ENCODE results near the gene LDLRAD4. TPM values are rescaled to one million over a fixed set of nuclear protein-coding genes. Genes with fewer than 3 reads are reported as not detected.

The LDLRAD4 gene
- total and polyA plus RNA-seq, 9 of the 15 experiments (the other 6 are each of a cell fraction or from before 2014, with no cell fraction given): 0.01 TPM; not detected in 8

GRCh38 chr18:13291299-13291698, 72.7 kb downstream of the LDLRAD4 start:
- no peak overlapping the region for H3K4me3 ChIP-seq
- H3K27me3 ChIP-seq (ENCODE audit: control insufficient read depth in 2 of 2, insufficient read depth in 2 of 2, low read length in 2 of 2): peaks cover 21 to 50% of the 10 kb centered on the region in 2 experiments; a peak in 4 of 5 replicates
- 2% methylated on average over 8 of the region's 8 CpGs for whole genome bisulfite sequencing (ENCODE audit: insufficient coverage, low coverage, missing lambda C conversion rate)
- H2AFZ ChIP-seq (ENCODE audit: low read depth, low read length): no peak overlapping the region
- H3K27ac ChIP-seq (ENCODE audit: extremely low read depth, low read depth, low read length): no peak overlapping the region
- in situ Hi-C loops (cut with MboI) (no loop called here), intact Hi-C loops (cut with micrococcal nuclease) (no loop called here)
- POLR2A ChIA-PET: no interaction called here
- H3K9me3 ChIP-seq (replicated peaks; ENCODE audit: control insufficient read depth, insufficient read depth, low read depth, low read length): no peaks in the 10 kb centered on the region
- CTCF ChIA-PET (ENCODE audit: low intra/inter-chr PET ratio): no interaction called here
- no peak for DNase-seq (ENCODE audit: extremely low read depth in 1 of 4, low spot score in 3 of 4)
- no peaks in the 10 kb centered on the region for H3K79me2 ChIP-seq (ENCODE audit: control insufficient read depth, insufficient read depth, low read length)
- no peak for ATAC-seq
- H3K9me1 ChIP-seq (ENCODE audit: control insufficient read depth, insufficient read depth, low read length): no peaks in the 10 kb centered on the region
- TF ChIP-seq KLF16 (IDR thresholded peaks at IDR 0.05): no peak
- TF ChIP-seq RCOR1 (IDR thresholded peaks at IDR 0.05; ENCODE audit: borderline replicate concordance in 1 of 2, low read depth in 2 of 2, low read length in 2 of 2): no peak
- TF ChIP-seq, protein P1, sequence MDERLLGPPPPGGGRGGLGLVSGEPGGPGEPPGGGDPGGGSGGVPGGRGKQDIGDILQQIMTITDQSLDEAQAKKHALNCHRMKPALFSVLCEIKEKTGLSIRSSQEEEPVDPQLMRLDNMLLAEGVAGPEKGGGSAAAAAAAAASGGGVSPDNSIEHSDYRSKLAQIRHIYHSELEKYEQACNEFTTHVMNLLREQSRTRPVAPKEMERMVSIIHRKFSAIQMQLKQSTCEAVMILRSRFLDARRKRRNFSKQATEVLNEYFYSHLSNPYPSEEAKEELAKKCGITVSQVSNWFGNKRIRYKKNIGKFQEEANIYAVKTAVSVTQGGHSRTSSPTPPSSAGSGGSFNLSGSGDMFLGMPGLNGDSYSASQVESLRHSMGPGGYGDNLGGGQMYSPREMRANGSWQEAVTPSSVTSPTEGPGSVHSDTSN (CRISPR knock-in tag; IDR thresholded peaks at IDR 0.05; ENCODE audit: low read depth): no peak
- TF ChIP-seq, protein P1 (tag; conservative IDR thresholded peaks at IDR 0.05; ENCODE audit: low read depth): no peak
- TF ChIP-seq ZNF436 (CRISPR knock-in tag; IDR thresholded peaks at IDR 0.05): no peak
- no peak for TF ChIP-seq CGGBP1 (CRISPR knock-in tag; IDR thresholded peaks at IDR 0.05)
- no peak for TF ChIP-seq RBM15 (IDR thresholded peaks at IDR 0.05; ENCODE audit: insufficient read depth, low read length)
- no peak for TF ChIP-seq CTBP1 (IDR thresholded peaks at IDR 0.05; ENCODE audit: borderline replicate concordance)
- TF ChIP-seq THAP7 (CRISPR knock-in tag; IDR thresholded peaks at IDR 0.05): no peak
- H4K20me1 ChIP-seq (replicated peaks; ENCODE audit: control insufficient read depth, insufficient read depth, low read length): no peaks in the 10 kb centered on the region
- no peaks in the 10 kb centered on the region for H3K36me3 ChIP-seq (ENCODE audit: control insufficient read depth, insufficient read depth, low read length)
- no TSS peak for BruUV-seq (replicated peaks)
- H3K9ac ChIP-seq (ENCODE audit: insufficient read depth in 1 of 2, low read depth in 2 of 2, low read length in 2 of 2): no peak overlapping the region
- FAIRE-seq: no peak
- H3K4me2 ChIP-seq (ENCODE audit: insufficient read depth, low read length): no peak overlapping the region
- no peaks in the 10 kb centered on the region for H3K4me1 ChIP-seq (replicated peaks in 1 of 2; ENCODE audit: control insufficient read depth in 2 of 2, insufficient read depth in 2 of 2, low read length in 2 of 2)

Data from K562 (cell line).